OCI-LY3 (cell line): Measurements from ENCODE around the gene LRTM2.

Source experiments
- CTCF ChIP-seq: fragments of 200-600, 300-600 bp; sonication (generic); IDR thresholded peaks from 2 replicates; pipeline ENCODE4 v1.5.1; 2014; ENCODE audit warnings: antibody characterized with exemption, low read length, low read depth
- EZH2phosphoT487 ChIP-seq: fragments of 200-600 bp; shearing (Covaris generic); IDR thresholded peaks from 2 replicates; pipeline ENCODE4 v1.6.1; 2018; ENCODE audit warnings: antibody characterized with exemption, mixed run types, low read depth

- no peak for TF ChIP-seq CTCF
- no peak for TF ChIP-seq EZH2phosphoT487
Observed at GRCh38 chr12:1875608-1876007, 55.2 kb downstream of the LRTM2 start.
